ENCODE results near the gene PSMB8.
A peak's percentile ranks its signal among the peaks of the same experiment; 100 is the strongest.
"Not testable (repeated sequence)": the region's sequence is repeated elsewhere in the genome, so short reads cannot be mapped to it uniquely, and the experiment has no call there.

The PSMB8 gene

GRCh38 chr6:32838114-32838958 lies 5.5 kb downstream of the PSMB8 start, which contains the start of gene TAP2:
Gene TAP2 (minus strand): TSS chr6:32838739. CDS start chr6:32838233, 506 bp downstream.
- FAIRE-seq (peak; percentile 69), DNase-seq (ENCODE audit: insufficient read length, low spot score) (peak; percentile 92)

- FAIRE-seq: no peak
- peak; percentile 7 for DNase-seq (ENCODE audit: insufficient read length, low spot score)
Observed at GRCh38 chr6:32837651-32838113, 6.2 kb downstream of the PSMB8 start.

- DNase-seq (ENCODE audit: insufficient read length, low spot score) (no peak), FAIRE-seq (no peak)
Observed at GRCh38 chr6:32836873-32837272, 7.0 kb downstream of the PSMB8 start.

- DNase-seq (ENCODE audit: insufficient read length, low spot score) (no peak), FAIRE-seq (no peak)
Observed at GRCh38 chr6:32835167-32835893, 8.5 kb downstream of the PSMB8 start.

GRCh38 chr6:32833664-32834063 lies 10.2 kb downstream of the PSMB8 start:
- no peak for FAIRE-seq

GRCh38 chr6:32832535-32832934 lies 11.3 kb downstream of the PSMB8 start:
- no peak for DNase-seq (ENCODE audit: insufficient read length, low spot score)
- FAIRE-seq: no peak

More at GRCh38 chr6:32833664-32834063, 10.2 kb downstream of the PSMB8 start:
- no peak for DNase-seq (ENCODE audit: insufficient read length, low spot score)

- no peak for FAIRE-seq
- DNase-seq (ENCODE audit: insufficient read length, low spot score): no peak
Observed at GRCh38 chr6:32830936-32831335, 12.9 kb downstream of the PSMB8 start.

- DNase-seq (ENCODE audit: insufficient read length, low spot score) (no peak), FAIRE-seq (no peak)
Observed at GRCh38 chr6:32830017-32830416, 13.8 kb downstream of the PSMB8 start.

- FAIRE-seq (no peak), DNase-seq (ENCODE audit: insufficient read length, low spot score) (no peak)
Observed at GRCh38 chr6:32829495-32829894, 14.4 kb downstream of the PSMB8 start.

- no peak for FAIRE-seq
- DNase-seq (ENCODE audit: insufficient read length, low spot score): no peak
Observed at GRCh38 chr6:32827025-32827424, 16.8 kb downstream of the PSMB8 start.

- peak; percentile 19 for DNase-seq (ENCODE audit: insufficient read length, low spot score)
- no peak for FAIRE-seq
Observed at GRCh38 chr6:32825966-32826365, 17.9 kb downstream of the PSMB8 start.

GRCh38 chr6:32819729-32820128 lies 24.1 kb downstream of the PSMB8 start:
- FAIRE-seq (peak; percentile 40), DNase-seq (ENCODE audit: insufficient read length, low spot score) (no peak)

- no peak for DNase-seq (ENCODE audit: insufficient read length, low spot score)
- no peak for FAIRE-seq
Observed at GRCh38 chr6:32818867-32819266, 25.0 kb downstream of the PSMB8 start.

GRCh38 chr6:32816746-32817204 lies 27.1 kb downstream of the PSMB8 start, which contains the start of gene HLA-DOB:
Gene HLA-DOB (minus strand): TSS chr6:32817002. CDS start chr6:32816951, 51 bp downstream.
- DNase-seq (ENCODE audit: insufficient read length, low spot score) (peak; percentile 54), FAIRE-seq (no peak)

GRCh38 chr6:32815996-32816395 lies 27.9 kb downstream of the PSMB8 start:
- DNase-seq (ENCODE audit: insufficient read length, low spot score): no peak
- no peak for FAIRE-seq

GRCh38 chr6:32815115-32815514 lies 28.7 kb downstream of the PSMB8 start:
- FAIRE-seq: no peak
- no peak for DNase-seq (ENCODE audit: insufficient read length, low spot score)

- DNase-seq (ENCODE audit: insufficient read length, low spot score): no peak
- FAIRE-seq: no peak
Observed at GRCh38 chr6:32814145-32814544, 29.7 kb downstream of the PSMB8 start.

GRCh38 chr6:32809171-32809570 lies 34.7 kb downstream of the PSMB8 start:
- no peak for DNase-seq (ENCODE audit: insufficient read length, low spot score)
- FAIRE-seq: no peak

GRCh38 chr6:32807020-32807580 lies 36.7 kb downstream of the PSMB8 start:
- FAIRE-seq: no peak
- DNase-seq (ENCODE audit: insufficient read length, low spot score): no peak

GRCh38 chr6:32805404-32805803 lies 38.4 kb downstream of the PSMB8 start:
- DNase-seq (ENCODE audit: insufficient read length, low spot score); FAIRE-seq: not testable (repeated sequence)

- DNase-seq (ENCODE audit: insufficient read length, low spot score) (no peak), FAIRE-seq (no peak)
Observed at GRCh38 chr6:32803416-32803815, 40.4 kb downstream of the PSMB8 start.
